Fibroblast of the aortic adventitia (primary cell): Measurements from ENCODE around the gene BTBD18. TPM values are rescaled to one million over a fixed set of nuclear protein-coding genes. Genes with fewer than 3 reads are reported as not detected.

Experiments used
- DNase-seq: peaks from one replicate; pipeline ENCODE4 v3.0.0-alpha.2; 2010; ENCODE audit warnings: low read depth
- H3K4me3 ChIP-seq: 2 replicates; pipeline ENCODE4 v1.5.1; 2011; ENCODE audit warnings: low read depth, mild to moderate bottlenecking, control low read depth, low read length, moderate library complexity
- total RNA-seq: library from RNA; depleted of rRNA; stranded (reverse); fragments of >200 nt; gene quantifications from 2 replicates; pipeline ENCODE4 v1.2.3, GENCODE V29; 2012; ENCODE audit warnings: low replicate concordance
- TF ChIP-seq, protein P1 (sequence below): IDR thresholded peaks from 2 replicates; pipeline ENCODE4 v1.5.1; 2011; ENCODE audit warnings: mild to moderate bottlenecking, low read length, control low read depth, inconsistent platforms; ENCODE audit not compliant: insufficient read depth

The BTBD18 gene
- total RNA-seq, 1 donor = 0.09 TPM

DNA sequence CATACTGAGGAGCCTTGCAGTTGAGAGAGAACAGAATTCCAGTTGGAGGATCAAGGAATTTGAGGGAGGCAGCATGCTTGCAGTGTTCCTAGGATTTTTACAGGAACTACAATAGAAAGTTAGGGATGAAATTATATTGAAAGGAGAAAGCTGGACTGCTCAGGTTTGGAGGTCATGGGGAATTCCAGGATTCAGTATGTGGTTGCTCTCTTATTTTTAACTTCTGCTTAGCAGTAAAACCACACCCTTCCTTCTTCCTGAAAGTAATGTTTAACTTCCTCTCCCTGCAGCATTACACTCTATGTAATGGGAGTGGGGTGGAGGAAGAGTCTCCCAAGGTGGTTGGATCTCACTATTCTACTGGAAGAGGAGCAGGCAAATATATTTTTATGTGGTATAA lies 41.3 kb upstream of the BTBD18 start:
- peak; percentile 35 for DNase-seq
- TF ChIP-seq, protein P1, sequence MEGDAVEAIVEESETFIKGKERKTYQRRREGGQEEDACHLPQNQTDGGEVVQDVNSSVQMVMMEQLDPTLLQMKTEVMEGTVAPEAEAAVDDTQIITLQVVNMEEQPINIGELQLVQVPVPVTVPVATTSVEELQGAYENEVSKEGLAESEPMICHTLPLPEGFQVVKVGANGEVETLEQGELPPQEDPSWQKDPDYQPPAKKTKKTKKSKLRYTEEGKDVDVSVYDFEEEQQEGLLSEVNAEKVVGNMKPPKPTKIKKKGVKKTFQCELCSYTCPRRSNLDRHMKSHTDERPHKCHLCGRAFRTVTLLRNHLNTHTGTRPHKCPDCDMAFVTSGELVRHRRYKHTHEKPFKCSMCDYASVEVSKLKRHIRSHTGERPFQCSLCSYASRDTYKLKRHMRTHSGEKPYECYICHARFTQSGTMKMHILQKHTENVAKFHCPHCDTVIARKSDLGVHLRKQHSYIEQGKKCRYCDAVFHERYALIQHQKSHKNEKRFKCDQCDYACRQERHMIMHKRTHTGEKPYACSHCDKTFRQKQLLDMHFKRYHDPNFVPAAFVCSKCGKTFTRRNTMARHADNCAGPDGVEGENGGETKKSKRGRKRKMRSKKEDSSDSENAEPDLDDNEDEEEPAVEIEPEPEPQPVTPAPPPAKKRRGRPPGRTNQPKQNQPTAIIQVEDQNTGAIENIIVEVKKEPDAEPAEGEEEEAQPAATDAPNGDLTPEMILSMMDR = no peak

DNA sequence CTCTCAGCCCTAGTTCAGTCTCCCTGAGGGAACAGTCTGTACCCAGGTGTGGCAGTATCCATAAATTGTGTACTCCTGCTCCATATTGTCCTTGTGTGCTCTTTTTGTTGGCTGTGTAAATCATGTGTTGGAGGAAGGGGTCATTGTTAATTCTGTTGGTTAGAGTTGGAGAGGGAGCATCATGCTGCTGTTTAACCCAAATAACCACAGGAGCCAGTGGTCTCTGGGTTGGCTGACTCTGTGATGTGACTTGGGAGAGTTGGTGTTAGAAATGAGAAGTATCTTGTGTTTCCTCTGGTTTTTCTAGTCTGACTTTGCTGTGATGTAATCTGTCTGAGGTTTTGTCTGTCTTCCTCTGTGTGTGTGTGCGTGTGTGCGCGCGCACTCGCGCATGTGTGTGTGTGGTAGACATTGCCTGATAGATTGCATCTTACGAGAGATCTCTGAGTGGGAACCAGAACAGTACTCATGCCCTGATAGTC lies 40.5 kb upstream of the BTBD18 start:
- no peak for DNase-seq
- no peak overlapping the region for H3K4me3 ChIP-seq

More for the DNA sequence above, 41.3 kb upstream of the BTBD18 start:
- H3K4me3 ChIP-seq = no peak overlapping the region

DNA sequence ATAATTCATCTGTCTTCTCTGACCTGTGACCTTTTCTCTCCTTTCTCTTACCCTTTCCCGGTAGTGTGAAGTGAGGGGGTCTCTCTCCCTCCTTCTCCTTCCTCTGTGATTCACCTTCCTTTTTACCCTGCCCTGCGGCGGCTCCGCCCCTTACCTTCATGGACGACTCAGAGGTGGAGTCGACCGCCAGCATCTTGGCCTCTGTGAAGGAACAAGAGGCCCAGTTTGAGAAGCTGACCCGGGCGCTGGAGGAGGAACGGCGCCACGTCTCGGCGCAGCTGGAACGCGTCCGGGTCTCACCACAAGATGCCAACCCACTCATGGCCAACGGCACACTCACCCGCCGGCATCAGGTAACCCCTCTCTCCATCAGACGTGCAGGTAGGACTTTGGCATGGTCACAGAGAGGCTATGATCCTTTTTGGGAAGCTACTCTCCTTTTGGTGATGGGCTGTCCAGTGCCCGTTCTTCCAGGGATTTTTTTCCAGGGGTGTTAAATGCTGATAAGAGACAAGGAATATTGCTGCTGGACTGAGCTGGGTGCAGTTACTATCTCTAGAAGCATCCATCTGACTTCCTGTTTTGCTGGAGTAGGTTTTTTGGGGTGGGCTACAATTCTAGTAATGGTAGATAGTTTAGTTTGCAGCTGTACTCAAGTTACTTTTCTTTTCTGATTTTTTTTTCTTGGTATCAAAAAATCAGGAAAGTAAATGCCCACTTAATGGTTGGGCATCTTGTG lies 39.9 kb upstream of the BTBD18 start:
- no peak for DNase-seq
- TF ChIP-seq, protein P1 = no peak
- H3K4me3 ChIP-seq = no peak overlapping the region

More for the DNA sequence above, 40.5 kb upstream of the BTBD18 start:
- TF ChIP-seq, protein P1 = no peak

DNA sequence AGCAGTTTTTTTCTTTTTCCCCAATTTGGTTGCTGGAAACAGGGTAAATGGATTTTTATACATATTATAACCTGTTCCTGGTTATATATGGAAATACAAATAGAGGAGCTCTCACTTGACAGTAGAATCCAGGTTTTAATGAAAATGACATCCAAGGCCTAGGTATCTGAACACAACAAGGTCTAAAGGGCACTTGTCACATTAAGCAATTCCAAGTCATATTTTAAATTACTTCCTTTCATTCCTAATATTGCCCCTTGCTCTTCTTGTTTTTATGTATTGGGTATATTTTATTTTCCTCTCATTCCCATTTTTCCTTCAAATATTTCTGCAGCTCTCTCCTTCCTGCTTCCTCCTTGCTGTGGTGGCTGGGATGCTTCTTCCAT lies 37.1 kb upstream of the BTBD18 start:
- no peak overlapping the region for H3K4me3 ChIP-seq
- DNase-seq = no peak
- TF ChIP-seq, protein P1 = no peak

DNA sequence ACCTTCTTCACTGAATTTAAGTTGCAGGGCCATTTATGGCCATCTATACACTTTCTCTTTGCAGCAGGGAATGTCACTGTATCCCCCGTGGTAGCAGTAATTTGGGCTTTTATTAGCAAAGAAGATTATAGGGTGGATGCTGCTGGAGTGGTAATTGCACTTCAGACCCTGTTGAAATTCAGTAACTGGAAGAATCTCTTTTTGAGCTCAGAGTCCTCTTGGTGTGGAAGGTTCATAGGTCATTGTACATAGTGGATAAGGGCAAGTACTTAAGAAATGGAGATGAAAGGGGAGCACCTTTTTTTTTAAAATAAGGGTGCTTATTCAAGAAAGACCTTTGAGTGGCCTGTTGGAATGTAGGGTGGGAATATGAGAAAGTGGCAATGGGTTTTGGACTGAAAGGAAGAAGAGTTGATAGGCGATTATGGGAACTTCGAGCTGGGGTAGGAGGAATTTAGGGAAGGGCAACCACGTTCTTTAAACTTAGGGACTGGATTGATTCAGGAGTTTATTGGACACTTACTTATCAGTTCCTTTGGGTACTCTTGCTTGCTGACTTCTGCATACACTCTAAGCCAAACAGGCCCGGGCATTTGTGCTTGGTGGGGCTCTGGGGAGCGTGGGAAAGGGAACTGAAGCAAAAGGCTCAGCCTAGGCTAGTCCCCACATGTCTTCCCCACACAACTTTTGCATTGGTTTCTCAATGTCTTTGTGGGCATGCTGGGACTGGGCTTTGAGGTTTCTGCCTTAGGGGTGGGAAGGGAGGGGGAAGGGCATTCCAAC lies 36.5 kb upstream of the BTBD18 start:
- H3K4me3 ChIP-seq = no peak overlapping the region
- no peak for DNase-seq
- TF ChIP-seq, protein P1 = no peak

DNA sequence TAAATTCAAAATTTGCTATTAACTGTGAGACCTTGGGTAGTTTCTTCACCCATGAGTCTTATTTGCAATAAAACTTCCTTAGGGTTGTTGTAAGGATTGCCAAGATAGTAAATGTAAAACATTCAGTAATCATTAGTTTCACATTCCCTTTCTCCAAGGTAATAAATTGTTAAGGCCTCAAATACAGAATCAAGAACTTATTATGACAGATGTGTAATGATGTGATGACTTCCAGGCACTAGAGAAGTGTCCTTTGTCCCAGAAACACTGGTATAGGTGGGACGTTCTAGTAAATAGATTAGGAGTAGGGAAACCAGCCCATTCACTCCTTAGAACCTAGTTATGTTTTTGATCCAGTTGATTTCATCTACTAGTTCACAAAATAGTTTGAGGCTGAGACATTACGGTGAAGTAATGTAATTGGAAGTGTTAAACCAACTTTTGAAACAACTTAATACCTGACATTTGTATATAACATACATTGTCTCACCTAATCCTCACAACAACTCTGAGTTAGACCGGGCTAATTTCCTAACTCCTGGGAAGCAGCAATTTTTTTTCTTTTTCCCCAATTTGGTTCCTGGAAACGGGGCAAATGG lies 35.5 kb upstream of the BTBD18 start:
- H3K4me3 ChIP-seq = no peak overlapping the region
- TF ChIP-seq, protein P1 = no peak
- DNase-seq = no peak
